Colonic mucosa (tissue), 4 donors: Measurements from ENCODE around the gene SOX5. TPM values are rescaled to one million over a fixed set of nuclear protein-coding genes. Genes with fewer than 3 reads are reported as not detected.

ENCODE experiments used
- DNase-seq: peaks from one replicate; pipeline ENCODE4 v3.0.0-alpha.2; 2020
- H3K27ac ChIP-seq: fragments of 200-600 bp; one replicate; pipeline ENCODE4 v1.8.0; 2021
- H3K27me3 ChIP-seq: fragments of 200-600 bp; one replicate; pipeline ENCODE4 v1.8.0; 2021
- H3K36me3 ChIP-seq: fragments of 200-600 bp; one replicate; pipeline ENCODE4 v1.8.0; 2021
- H3K4me1 ChIP-seq: fragments of 200-600 bp; one replicate; pipeline ENCODE4 v1.8.0; 2021; ENCODE audit warnings: mild to moderate bottlenecking
- H3K4me3 ChIP-seq: fragments of 200-600 bp; one replicate; pipeline ENCODE4 v1.8.0; 2021
- H3K9ac ChIP-seq, 2 donors: one replicate each; pipeline ENCODE4 v1.7.0; 2013; ENCODE audit warnings: control low read depth in 2 of 2, low read depth in 2 of 2, low read length in 2 of 2
- H3K9me3 ChIP-seq: fragments of 200-600 bp; one replicate; pipeline ENCODE4 v1.8.0; 2021
- intact Hi-C: fragments of 100-400 bp; cut with DNase I; formaldehyde crosslinking; loops from one replicate; pipeline ENCODE4 v1.14.1; 2022
- total RNA-seq, 2 donors: library from RNA; stranded (reverse); fragmentation: NEBNext Ultra II Directional in 1 of 2; extraction: Animal tissue kit (Norgen Biotek cat#: 25700) in 1 of 2; gene quantifications; one replicate each; pipeline ENCODE4 v1.2.1, GENCODE V29; 2021
- TF ChIP-seq, protein P1 (sequence below): fragments of 200-600 bp; IDR thresholded peaks from one replicate; pipeline ENCODE4 v1.8.0; 2022; ENCODE audit warnings: antibody characterized with exemption, mild to moderate bottlenecking
- donor health status: healthy.
- donor health status: DM: no; HTN: no; CAD: no.
- donor health status: DM: no; HTN: no; CAD: no.

Gene SOX5
- total RNA-seq, 2 donors from 2014 or later: 1.1 to 1.6 TPM

DNA sequence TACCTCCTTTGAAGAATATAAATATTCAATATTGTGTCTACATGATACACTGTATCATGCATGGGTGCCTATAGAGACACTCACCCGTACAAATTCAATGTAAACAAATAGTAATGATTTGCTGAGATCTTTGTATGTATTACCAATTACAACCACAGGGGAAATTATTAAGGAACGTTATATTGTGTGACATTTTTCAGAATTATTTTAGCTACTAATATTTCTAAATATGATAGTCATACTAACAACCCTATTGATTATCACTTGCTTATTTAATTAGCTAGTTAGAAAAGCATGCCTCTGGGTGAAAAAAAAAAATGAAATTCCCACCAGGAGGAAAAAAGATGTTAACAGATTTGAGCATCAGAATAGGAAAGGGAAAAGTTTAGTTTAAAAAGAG, 2.1 kb downstream of the SOX5 start:
- Histone ChIP-seq H3K27ac (no peak overlapping the region), H3K27me3 (no peaks in the 10 kb centered on the region), H3K4me1 (no peaks in the 10 kb centered on the region), H3K4me3 (no peak overlapping the region), H3K36me3 (no peaks in the 10 kb centered on the region), H3K9ac (no peak overlapping the region), H3K9me3 (no peaks in the 10 kb centered on the region)
- intact Hi-C loops: no loop called here
- no peak for DNase-seq
- TF ChIP-seq, protein P1, sequence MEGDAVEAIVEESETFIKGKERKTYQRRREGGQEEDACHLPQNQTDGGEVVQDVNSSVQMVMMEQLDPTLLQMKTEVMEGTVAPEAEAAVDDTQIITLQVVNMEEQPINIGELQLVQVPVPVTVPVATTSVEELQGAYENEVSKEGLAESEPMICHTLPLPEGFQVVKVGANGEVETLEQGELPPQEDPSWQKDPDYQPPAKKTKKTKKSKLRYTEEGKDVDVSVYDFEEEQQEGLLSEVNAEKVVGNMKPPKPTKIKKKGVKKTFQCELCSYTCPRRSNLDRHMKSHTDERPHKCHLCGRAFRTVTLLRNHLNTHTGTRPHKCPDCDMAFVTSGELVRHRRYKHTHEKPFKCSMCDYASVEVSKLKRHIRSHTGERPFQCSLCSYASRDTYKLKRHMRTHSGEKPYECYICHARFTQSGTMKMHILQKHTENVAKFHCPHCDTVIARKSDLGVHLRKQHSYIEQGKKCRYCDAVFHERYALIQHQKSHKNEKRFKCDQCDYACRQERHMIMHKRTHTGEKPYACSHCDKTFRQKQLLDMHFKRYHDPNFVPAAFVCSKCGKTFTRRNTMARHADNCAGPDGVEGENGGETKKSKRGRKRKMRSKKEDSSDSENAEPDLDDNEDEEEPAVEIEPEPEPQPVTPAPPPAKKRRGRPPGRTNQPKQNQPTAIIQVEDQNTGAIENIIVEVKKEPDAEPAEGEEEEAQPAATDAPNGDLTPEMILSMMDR: no peak

DNA sequence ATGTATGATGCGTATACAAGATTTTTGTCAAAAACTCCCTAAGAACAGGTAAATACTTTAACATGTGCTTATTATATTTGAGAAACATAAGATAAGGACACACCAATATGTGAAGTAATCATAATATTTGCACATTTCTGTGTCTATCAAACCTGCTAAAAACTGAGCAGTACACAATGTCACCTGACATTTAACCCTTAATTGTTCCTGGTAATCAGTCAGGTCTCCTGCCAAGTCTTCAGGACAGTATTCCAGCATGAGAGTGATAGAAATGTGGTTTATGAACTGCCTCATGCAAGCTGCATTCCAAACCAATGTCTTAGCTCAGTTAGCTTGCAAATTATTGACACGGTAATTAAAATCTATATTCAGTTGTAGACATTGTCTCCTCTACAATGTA, 4.2 kb downstream of the SOX5 start:
- no peak for DNase-seq
- H3K27me3 ChIP-seq: no peaks in the 10 kb centered on the region
- intact Hi-C loops: no loop called here
- H3K9ac ChIP-seq: no peak overlapping the region
- H3K4me1 ChIP-seq: no peaks in the 10 kb centered on the region
- H3K9me3 ChIP-seq: no peaks in the 10 kb centered on the region
- TF ChIP-seq, protein P1: no peak
- no peak overlapping the region for H3K4me3 ChIP-seq
- no peaks in the 10 kb centered on the region for H3K36me3 ChIP-seq
- H3K27ac ChIP-seq: no peak overlapping the region

DNA sequence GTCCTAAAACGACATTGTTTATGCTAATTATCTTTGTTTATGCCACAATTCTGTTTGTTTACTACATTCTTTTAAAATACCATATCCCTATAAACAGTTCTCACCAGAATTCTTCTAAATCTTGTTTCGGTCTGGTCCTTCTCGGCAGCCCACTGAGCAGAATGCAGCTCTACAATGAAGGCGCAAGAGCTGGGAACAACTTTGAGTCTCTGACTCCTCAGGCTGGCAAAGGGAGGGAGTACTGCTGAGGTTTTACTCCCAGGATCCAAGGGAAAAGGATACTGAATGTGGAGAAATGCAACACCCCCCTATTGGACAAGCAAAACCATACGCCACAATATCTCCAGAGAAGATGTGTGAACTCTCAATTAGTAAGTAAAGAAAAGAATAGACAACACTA, 5.4 kb downstream of the SOX5 start:
- Histone ChIP-seq H3K9me3 (no peaks in the 10 kb centered on the region), H3K9ac (no peak overlapping the region), H3K27ac (no peak overlapping the region), H3K4me3 (no peak overlapping the region), H3K4me1 (no peaks in the 10 kb centered on the region), H3K36me3 (no peaks in the 10 kb centered on the region), H3K27me3 (no peaks in the 10 kb centered on the region)
- intact Hi-C loops: no loop called here
- no peak for DNase-seq
- TF ChIP-seq, protein P1: no peak

DNA sequence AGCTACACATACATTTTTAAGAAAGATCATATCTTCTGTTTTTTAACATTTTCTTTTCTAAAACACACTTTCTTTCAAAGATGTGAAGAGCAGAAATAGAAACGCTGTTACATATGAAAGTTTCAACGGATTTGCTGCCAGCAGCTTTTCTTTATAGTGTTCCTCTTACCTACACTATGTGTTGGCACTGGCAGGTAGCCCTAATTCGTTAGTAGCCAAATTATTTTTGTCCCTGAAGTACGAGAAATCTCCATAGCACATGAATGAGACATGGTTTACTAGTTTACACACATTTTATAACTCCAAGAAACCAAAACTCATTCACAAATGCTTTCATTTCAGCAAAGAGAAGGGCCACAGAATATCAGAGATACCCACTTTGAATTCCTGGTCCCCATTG, 6.6 kb downstream of the SOX5 start:
- no peak overlapping the region for H3K9ac ChIP-seq
- no peaks in the 10 kb centered on the region for H3K4me1 ChIP-seq
- intact Hi-C loops: no loop called here
- no peak for DNase-seq
- TF ChIP-seq, protein P1: no peak
- no peak overlapping the region for H3K27ac ChIP-seq
- no peaks in the 10 kb centered on the region for H3K27me3 ChIP-seq
- no peaks in the 10 kb centered on the region for H3K36me3 ChIP-seq
- H3K9me3 ChIP-seq: no peaks in the 10 kb centered on the region
- no peak overlapping the region for H3K4me3 ChIP-seq

DNA sequence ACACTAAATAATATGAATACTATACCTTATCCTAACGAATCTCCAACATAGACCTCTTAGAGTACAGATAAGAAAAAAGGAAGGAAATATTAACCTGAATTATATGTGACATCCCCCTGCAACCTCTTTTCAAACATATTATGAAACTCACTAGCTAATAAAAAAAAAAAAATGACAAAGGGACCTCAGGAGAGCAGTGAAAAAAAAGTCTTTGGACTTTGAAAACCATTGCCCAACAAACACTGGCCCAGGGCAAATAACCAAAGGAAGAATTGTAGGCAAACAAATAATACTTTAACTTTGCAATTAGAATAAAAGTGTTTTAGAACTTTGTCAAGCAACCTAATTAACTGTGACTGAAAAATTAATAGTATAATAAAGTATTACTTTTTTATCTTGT, 7.7 kb downstream of the SOX5 start:
- H3K27me3 ChIP-seq: no peaks in the 10 kb centered on the region

More for the DNA sequence above, 7.7 kb downstream of the SOX5 start:
- H3K4me1 ChIP-seq: no peaks in the 10 kb centered on the region
- TF ChIP-seq, protein P1: no peak
- DNase-seq: no peak
- intact Hi-C loops: no loop called here
- no peak overlapping the region for H3K9ac ChIP-seq
- H3K27ac ChIP-seq: no peak overlapping the region
- H3K4me3 ChIP-seq: no peak overlapping the region
- H3K36me3 ChIP-seq: no peaks in the 10 kb centered on the region
- H3K9me3 ChIP-seq: no peaks in the 10 kb centered on the region
